Osteoblast (primary cell): ENCODE measurements around the gene RNF125. TPM values are rescaled to one million over a fixed set of nuclear protein-coding genes. Genes with fewer than 3 reads are reported as not detected.
"Not testable (repeated sequence)": the region's sequence is repeated elsewhere in the genome, so short reads cannot be mapped to it uniquely, and the experiment has no call there.

ENCODE experiments used
- DNase-seq: peaks from one replicate; pipeline ENCODE4 v3.0.0; 2011; ENCODE audit warnings: low spot score, mixed read lengths; ENCODE audit not compliant: insufficient read length; ENCODE audit errors: missing footprints
- H2AFZ ChIP-seq: 2 replicates; pipeline ENCODE4 v1.6.0; 2011; ENCODE audit warnings: mild to moderate bottlenecking, low read length
- H3K27ac ChIP-seq: 2 replicates; pipeline ENCODE4 v1.5.1; 2011; ENCODE audit warnings: mild to moderate bottlenecking, low read depth, low read length, moderate library complexity
- H3K27me3 ChIP-seq: 2 replicates; pipeline ENCODE4 v1.6.0; 2012; ENCODE audit warnings: mild to moderate bottlenecking, control low read depth, inconsistent platforms, low read length, moderate library complexity; ENCODE audit not compliant: insufficient read depth
- H3K36me3 ChIP-seq: 2 replicates; pipeline ENCODE4 v1.5.1; 2011; ENCODE audit warnings: mild to moderate bottlenecking, low read length, control low read depth, moderate library complexity; ENCODE audit not compliant: insufficient read depth
- H3K4me1 ChIP-seq: 2 replicates; pipeline ENCODE4 v1.5.1; 2011; ENCODE audit warnings: mild to moderate bottlenecking, low read length, control low read depth, moderate library complexity; ENCODE audit not compliant: insufficient read depth
- H3K4me2 ChIP-seq: 2 replicates; pipeline ENCODE4 v1.6.0; 2011; ENCODE audit warnings: mild to moderate bottlenecking, low read length; ENCODE audit not compliant: insufficient read depth
- H3K4me3 ChIP-seq: fragments of 200-600 bp; sonication (generic); 3 replicates; pipeline ENCODE4 v1.5.1; 2012; ENCODE audit warnings: mild to moderate bottlenecking, low read length, inconsistent platforms; ENCODE audit not compliant: insufficient read depth
- H3K79me2 ChIP-seq: 2 replicates; pipeline ENCODE4 v1.6.0; 2012; ENCODE audit warnings: mild to moderate bottlenecking, low read length, control low read depth, inconsistent platforms; ENCODE audit not compliant: insufficient read depth
- H3K9me3 ChIP-seq: 2 replicates; pipeline ENCODE4 v1.5.1; 2011; ENCODE audit warnings: low read depth, low read length, control low read depth
- H4K20me1 ChIP-seq: 2 replicates; pipeline ENCODE4 v1.6.0; 2012; ENCODE audit warnings: mild to moderate bottlenecking, low read length, control low read depth; ENCODE audit not compliant: insufficient read depth
- total RNA-seq: library from RNA; depleted of rRNA; stranded (reverse); fragments of >200 nt; gene quantifications from 2 replicates; pipeline ENCODE4 v1.2.3, GENCODE V29; 2012
- TF ChIP-seq, protein P1 (sequence below): IDR thresholded peaks from 2 replicates; pipeline ENCODE4 v1.5.1; 2011; ENCODE audit warnings: mild to moderate bottlenecking, low read depth, low read length, moderate library complexity; ENCODE audit errors: extremely low read depth

The RNF125 gene
- total RNA-seq, 1 donor, result under 0.01 TPM

GRCh38 chr18:31998880-31999412, 19.7 kb upstream of the RNF125 start:
- H3K27ac ChIP-seq, result no peak overlapping the region
- TF ChIP-seq, protein P1, sequence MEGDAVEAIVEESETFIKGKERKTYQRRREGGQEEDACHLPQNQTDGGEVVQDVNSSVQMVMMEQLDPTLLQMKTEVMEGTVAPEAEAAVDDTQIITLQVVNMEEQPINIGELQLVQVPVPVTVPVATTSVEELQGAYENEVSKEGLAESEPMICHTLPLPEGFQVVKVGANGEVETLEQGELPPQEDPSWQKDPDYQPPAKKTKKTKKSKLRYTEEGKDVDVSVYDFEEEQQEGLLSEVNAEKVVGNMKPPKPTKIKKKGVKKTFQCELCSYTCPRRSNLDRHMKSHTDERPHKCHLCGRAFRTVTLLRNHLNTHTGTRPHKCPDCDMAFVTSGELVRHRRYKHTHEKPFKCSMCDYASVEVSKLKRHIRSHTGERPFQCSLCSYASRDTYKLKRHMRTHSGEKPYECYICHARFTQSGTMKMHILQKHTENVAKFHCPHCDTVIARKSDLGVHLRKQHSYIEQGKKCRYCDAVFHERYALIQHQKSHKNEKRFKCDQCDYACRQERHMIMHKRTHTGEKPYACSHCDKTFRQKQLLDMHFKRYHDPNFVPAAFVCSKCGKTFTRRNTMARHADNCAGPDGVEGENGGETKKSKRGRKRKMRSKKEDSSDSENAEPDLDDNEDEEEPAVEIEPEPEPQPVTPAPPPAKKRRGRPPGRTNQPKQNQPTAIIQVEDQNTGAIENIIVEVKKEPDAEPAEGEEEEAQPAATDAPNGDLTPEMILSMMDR, result no peak
- no peaks in the 10 kb centered on the region for H3K9me3 ChIP-seq
- no peaks in the 10 kb centered on the region for H3K4me1 ChIP-seq
- no peaks in the 10 kb centered on the region for H3K27me3 ChIP-seq
- no peaks in the 10 kb centered on the region for H3K79me2 ChIP-seq
- H2AFZ ChIP-seq, result no peak overlapping the region
- no peaks in the 10 kb centered on the region for H3K36me3 ChIP-seq
- H3K4me2 ChIP-seq, result no peak overlapping the region
- no peak for DNase-seq
- H4K20me1 ChIP-seq, result no peaks in the 10 kb centered on the region
- H3K4me3 ChIP-seq, result no peak overlapping the region

- H3K27me3 ChIP-seq, H3K4me3 ChIP-seq, H3K4me1 ChIP-seq, DNase-seq, H2AFZ ChIP-seq, H3K4me2 ChIP-seq, H3K9me3 ChIP-seq, H3K36me3 ChIP-seq, H4K20me1 ChIP-seq, H3K79me2 ChIP-seq, H3K27ac ChIP-seq: not testable (repeated sequence)
These were observed 17.5 kb upstream of the RNF125 start for GRCh38 chr18:32001141-32001540.

- H3K4me2 ChIP-seq, H3K4me1 ChIP-seq, H3K79me2 ChIP-seq, H3K36me3 ChIP-seq, H3K4me3 ChIP-seq, H3K27me3 ChIP-seq, H3K9me3 ChIP-seq, H2AFZ ChIP-seq, H4K20me1 ChIP-seq, DNase-seq, H3K27ac ChIP-seq: not testable (repeated sequence)
These were observed 14.8 kb upstream of the RNF125 start for GRCh38 chr18:32003822-32004221.

GRCh38 chr18:32010124-32010721, 8.4 kb upstream of the RNF125 start:
- DNase-seq, result no peak
- TF ChIP-seq, protein P1, result no peak
- Histone ChIP-seq H3K36me3 (no peaks in the 10 kb centered on the region), H3K79me2 (no peaks in the 10 kb centered on the region), H3K4me1 (no peaks in the 10 kb centered on the region), H3K4me3 (no peak overlapping the region), H3K27ac (no peak overlapping the region), H3K4me2 (no peak overlapping the region), H3K27me3 (no peaks in the 10 kb centered on the region), H2AFZ (no peak overlapping the region), H4K20me1 (no peaks in the 10 kb centered on the region), H3K9me3 (no peaks in the 10 kb centered on the region)

- H3K79me2 ChIP-seq, result no peaks in the 10 kb centered on the region
- H4K20me1 ChIP-seq, result no peaks in the 10 kb centered on the region
- no peaks in the 10 kb centered on the region for H3K36me3 ChIP-seq
- no peak overlapping the region for H2AFZ ChIP-seq
- no peak overlapping the region for H3K4me3 ChIP-seq
- no peak overlapping the region for H3K27ac ChIP-seq
- no peak overlapping the region for H3K4me2 ChIP-seq
- H3K27me3 ChIP-seq, result no peaks in the 10 kb centered on the region
- H3K9me3 ChIP-seq, result no peaks in the 10 kb centered on the region
- TF ChIP-seq, protein P1, result no peak
- no peak for DNase-seq
- no peaks in the 10 kb centered on the region for H3K4me1 ChIP-seq
These were observed 7.4 kb upstream of the RNF125 start for GRCh38 chr18:32011193-32011592.
